NCI-H1105 (cell line): ENCODE data around the gene RAB30.
"Not testable (repeated sequence)": the region's sequence is repeated elsewhere in the genome, so short reads cannot be mapped to it uniquely, and the experiment has no call there.

ENCODE experiments used
- DNase-seq: peaks from one replicate; lab custom pipeline; 2025; lab: John Stamatoyannopoulos, UW

Gene RAB30

GRCh38 chr11:83009999-83010398 is 61.7 kb downstream of the RAB30 start:
- DNase-seq: no peak

GRCh38 chr11:83009136-83009535 is 62.6 kb downstream of the RAB30 start:
- DNase-seq: not testable (repeated sequence)

DNA sequence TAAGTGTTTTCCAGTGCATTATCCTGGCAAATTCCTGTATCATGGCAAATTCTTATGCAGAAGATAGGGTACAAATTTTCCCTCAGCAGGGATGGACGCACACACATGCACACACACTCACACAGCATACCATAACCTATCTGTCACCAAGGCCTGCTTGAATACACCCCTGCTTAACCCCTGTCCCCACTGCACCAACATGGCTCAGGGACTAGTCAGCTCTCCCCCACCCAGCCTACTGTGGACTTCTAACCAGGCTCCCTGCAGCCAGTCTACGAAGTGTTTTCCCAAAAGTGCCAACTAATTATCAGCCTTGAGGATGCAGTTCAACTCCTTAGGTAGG is 63.1 kb downstream of the RAB30 start:
- no peak for DNase-seq

DNA sequence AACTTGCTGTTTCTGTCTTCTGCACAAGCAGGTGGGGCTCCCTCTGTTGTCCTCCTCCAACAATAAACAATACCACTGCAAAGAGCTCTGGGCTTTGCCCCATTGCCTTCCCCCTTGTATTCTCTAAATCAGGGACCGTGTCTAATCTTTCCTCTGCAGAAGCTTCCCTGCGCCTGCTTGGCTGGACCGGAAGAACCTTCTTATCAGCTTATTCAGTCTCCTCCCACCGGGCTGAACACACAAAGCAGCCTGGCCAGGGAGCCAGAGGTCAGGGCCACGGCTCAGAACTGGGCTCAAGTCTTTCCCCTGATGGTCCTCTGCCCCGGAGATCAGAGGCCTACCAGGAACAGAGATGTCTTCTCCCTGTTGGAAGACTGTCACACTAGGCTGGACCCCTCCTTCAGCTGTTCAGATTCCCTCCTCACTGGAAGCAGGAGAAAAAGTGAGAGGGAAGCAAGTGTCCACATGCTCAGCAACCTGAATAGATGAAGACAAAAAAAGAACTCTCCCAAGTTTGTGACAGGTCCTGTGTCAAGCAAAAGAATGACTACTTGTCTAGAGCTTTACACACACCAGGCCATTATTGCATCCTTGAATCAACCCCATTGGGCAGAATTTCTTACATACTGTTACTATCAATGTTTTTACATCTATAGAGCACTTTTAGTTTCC is 63.7 kb downstream of the RAB30 start:
- no peak for DNase-seq

GRCh38 chr11:83007477-83007876 is 64.2 kb downstream of the RAB30 start:
- DNase-seq: peak; percentile 23

- DNase-seq: no peak
Measured at GRCh38 chr11:83006877-83007330, 64.8 kb downstream of the RAB30 start.

- DNase-seq: peak; percentile 91
Measured at GRCh38 chr11:83004746-83005556, 66.7 kb downstream of the RAB30 start.

DNA sequence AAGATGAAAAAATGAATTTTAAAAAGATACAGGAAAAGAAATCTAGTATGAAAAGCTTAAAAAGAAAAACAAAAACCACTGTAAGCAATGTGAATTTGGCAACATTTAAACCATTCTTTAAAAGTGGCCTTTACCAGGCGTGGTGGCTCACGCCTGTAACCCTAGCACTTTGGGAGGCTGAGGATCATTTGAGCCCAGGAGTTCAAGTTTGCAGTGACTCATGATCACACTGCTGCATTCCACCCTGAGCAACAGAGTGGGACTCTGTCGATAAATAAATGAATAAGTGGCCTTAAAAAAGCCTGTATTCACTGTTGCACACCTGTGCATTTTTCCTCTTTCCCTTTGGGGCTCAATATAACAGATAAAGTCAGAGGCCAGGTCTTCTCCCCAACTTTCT is 69.2 kb downstream of the RAB30 start:
- no peak for DNase-seq

DNA sequence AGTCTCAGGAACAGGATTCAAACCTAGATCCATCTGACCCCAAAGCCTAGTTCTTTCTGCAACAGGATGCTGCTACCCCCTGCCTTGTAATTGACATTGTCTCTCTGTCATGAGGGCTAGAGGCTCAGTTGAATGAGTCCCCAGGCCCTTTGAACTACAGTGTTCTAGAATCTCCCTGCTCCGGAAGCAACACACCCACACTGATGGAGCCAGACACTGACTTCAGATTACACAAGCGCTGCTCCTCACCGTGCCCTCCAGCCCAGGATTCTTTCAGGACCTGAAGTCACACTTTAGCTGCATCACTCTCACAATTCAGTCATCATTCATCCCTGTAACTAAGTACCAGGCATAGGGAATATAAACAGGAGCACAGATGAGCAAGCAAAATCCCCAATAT is 69.6 kb downstream of the RAB30 start:
- no peak for DNase-seq

DNA sequence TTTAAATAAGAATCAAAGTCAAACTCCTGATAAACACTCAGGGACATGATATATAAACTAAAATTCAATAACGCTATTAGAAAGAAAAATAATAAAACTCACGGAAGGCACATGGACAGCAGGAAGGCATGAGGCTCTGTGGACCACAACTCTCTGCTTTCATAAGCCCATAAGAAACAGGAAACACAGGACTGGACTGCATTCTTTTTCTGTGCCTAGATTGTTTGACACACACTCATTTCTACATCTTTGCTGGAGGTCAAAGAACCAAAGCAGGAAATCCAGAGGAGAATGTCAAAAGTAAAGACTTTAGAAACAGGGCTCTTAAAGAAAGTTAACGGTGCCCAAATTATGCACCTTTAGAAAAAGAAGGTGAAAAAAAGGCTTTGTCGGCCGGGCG is 71.3 kb downstream of the RAB30 start:
- DNase-seq: no peak

DNA sequence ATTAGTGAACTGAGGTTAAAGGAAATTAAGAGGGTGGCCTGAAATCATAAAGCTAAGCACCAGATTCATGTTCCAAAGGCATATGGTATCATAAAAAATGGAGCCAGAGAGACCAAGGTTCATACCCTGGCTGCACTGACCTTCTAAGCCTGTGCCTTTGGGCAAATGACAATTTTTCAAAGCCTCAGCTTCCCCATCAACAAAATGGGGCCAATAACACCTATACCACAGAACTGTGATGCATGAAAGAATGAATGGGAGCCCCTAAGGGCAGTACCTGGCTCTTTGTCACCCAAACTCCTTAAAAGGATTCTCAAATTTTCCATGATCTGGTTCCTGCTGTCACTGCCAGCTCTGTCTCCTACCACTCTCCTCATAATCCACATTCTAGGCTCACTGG is 72.5 kb downstream of the RAB30 start:
- no peak for DNase-seq

DNA sequence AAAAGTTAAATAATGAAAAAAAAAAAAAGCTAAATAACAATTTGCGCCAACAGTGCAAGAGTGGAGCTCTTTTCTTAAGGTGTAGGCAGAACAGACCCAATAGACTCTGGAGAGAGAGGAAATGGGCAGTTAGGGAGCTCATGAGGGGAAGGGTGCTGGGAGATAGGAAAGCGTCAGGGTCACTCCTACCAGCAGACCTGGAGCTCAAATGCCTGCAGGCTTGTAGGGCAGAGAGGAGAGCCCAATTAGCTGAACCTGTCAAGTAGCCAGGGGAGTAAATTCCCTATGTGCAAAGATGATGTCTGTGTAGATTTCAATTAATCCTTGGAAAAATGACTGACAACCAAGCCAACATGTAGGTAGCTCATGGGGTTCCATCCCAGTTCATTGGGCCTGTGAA is 73.0 kb downstream of the RAB30 start:
- no peak for DNase-seq

GRCh38 chr11:82996966-82997606 is 74.6 kb downstream of the RAB30 start:
- peak; percentile 12 for DNase-seq

GRCh38 chr11:82995754-82996398 is 75.8 kb downstream of the RAB30 start:
- no peak for DNase-seq

- no peak for DNase-seq
Measured at GRCh38 chr11:82995235-82995634, 76.5 kb downstream of the RAB30 start.

GRCh38 chr11:82994604-82995230 is 77.0 kb downstream of the RAB30 start:
- no peak for DNase-seq

DNA sequence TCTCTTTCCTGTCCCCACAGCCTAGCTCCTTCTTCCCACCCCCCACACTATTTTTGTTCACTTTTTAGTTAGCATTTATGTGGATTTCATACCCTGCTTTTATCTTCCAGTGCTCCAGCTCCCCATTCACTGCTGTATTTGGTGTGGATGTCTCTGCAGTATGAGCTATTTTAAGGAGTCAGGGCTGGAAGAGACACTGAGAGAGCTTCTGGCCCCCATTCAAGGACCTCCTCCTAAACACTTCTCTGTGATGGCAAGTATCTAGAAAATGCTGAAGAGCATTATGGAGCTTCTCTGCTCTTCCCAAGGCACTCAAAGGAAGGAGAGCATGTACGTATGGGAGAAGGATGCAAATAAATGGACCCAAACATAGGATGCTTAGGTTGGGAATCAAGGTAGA is 79.5 kb downstream of the RAB30 start:
- no peak for DNase-seq

DNA sequence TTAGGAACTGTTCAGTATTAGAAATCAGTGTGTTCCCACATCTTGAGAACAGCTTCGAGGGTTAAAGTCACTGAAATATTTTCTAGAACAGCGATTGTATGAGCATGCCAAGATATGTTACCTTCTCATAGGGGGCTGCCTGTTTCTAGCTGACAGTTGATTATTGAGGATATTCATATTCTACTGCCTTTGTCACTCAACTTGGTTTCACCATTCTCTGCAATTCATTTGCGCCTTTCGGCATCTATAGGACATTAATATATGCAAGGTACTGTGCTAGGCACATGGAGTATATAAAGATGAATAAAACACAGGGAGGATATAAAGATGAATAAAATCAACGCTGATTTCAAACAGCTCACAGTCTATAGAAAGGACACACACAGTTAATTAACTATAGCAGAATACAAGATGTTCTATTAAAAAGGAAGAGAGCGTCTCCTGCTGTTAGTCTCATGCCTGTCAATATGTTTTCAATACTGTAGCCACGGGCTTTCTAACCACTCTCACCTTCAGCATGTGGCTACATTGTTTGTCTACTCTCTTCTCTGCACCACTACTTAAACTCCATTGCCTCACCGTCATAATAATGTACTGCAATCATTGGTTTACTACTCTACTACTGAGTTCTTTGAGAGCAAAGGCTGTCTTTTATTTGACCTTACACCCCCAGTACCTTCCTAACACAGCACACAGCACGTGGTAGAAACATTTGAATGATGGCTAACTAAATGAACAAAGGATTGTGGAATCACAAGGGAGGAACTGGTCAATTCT is 81.9 kb downstream of the RAB30 start:
- DNase-seq: no peak

DNA sequence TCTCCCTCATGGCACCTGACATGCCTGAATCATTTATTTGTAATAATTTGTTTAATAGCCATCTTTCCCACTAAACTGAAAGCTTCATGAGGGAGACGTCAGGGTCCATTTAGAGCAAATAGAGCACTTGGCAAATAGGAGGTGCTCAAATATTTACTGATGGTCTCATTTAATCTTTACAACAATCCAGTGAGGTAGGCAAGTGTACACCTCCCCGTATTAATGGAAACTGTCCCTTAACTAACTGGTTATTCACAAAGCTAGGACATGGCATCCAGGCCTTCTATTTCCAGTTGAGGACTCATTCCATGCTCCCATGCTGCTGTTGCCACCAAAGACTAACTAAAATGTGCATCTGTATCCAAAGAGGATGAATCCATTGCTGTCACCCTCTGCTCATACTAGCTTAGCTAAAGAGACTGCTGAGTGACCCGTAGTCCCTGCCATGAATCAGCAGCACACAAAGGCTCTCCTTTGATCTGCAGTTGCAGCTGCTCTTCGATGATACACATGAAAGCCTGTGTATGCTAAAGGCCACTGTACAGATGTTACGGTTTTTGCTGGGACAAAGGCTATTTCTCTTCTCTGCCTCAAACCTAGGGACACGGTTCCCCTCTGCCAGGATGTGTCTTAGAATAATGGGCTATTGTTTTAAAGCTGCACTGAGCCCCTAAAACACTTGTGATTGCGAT is 82.6 kb downstream of the RAB30 start:
- no peak for DNase-seq

GRCh38 chr11:82987997-82988396 is 83.7 kb downstream of the RAB30 start:
- DNase-seq: no peak

DNA sequence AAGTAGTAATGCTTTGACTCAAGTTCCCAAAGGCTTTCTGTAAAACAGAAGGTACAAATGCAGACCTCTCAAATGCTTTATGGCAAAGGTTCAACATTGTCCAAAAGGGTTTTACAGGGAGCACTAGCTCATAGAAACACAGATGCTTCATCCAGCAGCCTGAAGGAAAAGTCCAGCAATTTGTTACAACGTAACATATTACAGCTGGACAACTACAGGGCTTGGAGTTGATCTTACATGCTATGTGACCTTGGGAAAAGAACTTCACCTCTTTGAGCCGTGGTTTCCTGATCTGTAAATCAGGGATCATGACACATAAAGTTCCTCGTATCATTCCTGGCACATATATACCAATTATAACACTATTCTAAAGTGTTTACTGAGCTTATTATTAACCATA is 85.3 kb downstream of the RAB30 start:
- no peak for DNase-seq
